ENCODE results near the gene CUX1.

CUX1 gene

DNA sequence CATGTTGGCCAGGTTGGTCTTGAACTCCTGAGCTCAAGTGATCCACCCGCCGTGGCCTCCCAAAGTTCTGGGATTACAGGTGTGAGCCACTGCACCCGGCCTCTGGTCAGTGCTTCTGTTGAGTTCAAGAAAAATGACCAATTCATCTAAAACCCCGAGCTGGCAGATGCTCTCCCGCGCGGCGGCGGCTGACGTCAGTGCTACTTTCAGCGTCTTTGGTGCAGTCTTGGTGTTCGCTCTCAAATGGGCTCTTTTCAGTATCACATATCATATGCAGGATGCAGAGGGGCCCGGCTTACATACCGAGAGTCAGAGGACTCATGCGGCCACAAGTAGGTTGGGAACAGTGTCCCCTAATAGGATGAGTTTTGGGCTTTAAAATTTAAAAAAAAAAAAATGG is 125.9 kb downstream of the CUX1 start:
- H3K4me3 ChIP-seq (ENCODE audit: low read depth, low read length): no peak overlapping the region
- TF ChIP-seq, protein P1, sequence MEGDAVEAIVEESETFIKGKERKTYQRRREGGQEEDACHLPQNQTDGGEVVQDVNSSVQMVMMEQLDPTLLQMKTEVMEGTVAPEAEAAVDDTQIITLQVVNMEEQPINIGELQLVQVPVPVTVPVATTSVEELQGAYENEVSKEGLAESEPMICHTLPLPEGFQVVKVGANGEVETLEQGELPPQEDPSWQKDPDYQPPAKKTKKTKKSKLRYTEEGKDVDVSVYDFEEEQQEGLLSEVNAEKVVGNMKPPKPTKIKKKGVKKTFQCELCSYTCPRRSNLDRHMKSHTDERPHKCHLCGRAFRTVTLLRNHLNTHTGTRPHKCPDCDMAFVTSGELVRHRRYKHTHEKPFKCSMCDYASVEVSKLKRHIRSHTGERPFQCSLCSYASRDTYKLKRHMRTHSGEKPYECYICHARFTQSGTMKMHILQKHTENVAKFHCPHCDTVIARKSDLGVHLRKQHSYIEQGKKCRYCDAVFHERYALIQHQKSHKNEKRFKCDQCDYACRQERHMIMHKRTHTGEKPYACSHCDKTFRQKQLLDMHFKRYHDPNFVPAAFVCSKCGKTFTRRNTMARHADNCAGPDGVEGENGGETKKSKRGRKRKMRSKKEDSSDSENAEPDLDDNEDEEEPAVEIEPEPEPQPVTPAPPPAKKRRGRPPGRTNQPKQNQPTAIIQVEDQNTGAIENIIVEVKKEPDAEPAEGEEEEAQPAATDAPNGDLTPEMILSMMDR (IDR thresholded peaks at IDR 0.05; ENCODE audit: borderline replicate concordance, insufficient read depth, low read depth, low read length): no peak

DNA sequence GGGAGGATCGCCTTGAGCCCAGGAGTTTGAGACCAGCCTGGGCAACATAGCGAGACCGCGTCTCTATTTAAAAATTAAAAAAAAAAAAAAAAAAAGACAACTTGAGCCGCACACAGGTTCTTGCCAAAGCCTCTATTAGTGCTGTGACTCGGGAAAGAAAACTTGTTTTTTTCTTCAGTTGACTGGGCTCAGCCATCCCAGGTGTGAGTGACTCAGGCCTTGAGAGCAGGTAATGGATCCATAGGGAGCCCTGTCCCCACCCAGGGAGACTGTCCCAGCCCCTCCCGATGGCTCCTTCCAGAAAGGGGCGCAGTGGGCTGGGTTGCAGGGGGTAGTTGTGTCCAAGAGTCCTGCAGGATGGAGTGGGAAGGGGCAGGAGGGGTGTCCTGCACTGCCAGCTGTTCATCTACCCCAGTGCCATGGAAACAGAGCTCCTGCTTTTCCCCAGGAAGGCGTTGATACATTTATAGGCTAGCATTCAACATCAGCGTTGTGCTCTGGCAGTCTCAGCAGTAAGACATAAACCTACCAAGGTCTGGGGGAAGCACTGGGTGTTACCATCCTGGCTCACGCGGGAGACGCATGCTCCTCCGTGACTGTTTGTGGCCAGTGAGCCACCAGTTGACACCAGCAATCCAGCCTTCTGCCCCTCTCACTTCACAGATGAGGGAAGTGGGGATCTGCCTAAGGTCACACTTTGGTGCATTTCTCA is 126.6 kb downstream of the CUX1 start:
- TF ChIP-seq, protein P1 (IDR thresholded peaks at IDR 0.05; ENCODE audit: borderline replicate concordance, insufficient read depth, low read depth, low read length): no peak
- H3K4me3 ChIP-seq (ENCODE audit: low read depth, low read length): no peak overlapping the region

DNA sequence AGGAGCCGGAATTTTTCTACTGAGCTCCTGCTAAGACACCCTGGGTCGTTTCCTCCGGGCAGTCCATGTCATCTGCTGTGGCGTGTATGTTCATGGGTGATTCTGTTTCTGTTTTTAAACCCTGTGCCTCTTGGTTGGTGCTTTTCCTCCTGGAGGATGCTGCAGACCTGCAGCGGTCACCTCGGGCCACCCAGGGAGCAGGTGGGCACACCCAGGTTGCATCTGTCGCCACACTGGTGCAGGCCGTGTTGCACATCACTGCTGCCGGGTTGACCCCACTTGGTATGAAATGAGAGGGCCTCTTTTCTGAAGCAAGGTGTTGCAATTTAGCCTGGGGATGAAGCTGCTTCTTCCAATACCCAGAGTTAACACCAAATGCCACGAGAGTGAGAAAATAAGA is 127.2 kb downstream of the CUX1 start:
- TF ChIP-seq, protein P1 (IDR thresholded peaks at IDR 0.05; ENCODE audit: borderline replicate concordance, insufficient read depth, low read depth, low read length): no peak
- no peak overlapping the region for H3K4me3 ChIP-seq (ENCODE audit: low read depth, low read length)

DNA sequence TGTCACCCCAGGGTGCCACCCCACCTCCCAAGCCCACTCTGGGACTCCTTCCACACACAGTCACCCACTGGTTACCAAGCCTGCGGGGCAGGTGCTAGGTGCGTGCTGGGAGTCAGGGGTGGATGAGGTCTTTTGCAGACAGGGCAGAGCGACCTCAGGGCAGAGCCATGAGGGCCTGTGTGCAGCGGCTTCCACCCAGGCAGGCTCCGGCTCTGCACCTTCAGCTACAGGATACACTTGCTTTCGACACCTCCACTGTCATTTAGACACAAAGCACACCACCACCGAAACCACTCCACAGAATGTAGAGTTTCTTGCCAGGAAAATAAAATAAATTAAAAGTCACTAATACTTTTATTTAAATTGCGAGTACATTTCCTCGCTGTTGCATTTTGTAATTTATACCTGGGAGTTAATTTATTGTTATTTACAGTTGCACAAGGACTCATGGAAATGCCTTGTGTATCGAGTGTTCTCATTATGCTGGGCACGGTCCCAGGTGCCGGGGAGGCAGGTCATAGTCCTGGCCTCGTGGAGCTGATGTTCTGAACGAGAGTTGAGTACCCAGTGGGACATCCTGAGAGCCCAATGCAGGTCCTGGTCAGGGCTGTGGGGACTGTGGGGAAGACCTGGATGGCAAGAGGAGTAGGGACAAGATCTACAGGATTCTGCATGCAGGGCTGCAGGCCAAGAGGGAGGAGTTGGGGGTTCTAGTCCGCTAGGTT is 127.8 kb downstream of the CUX1 start:
- H3K4me3 ChIP-seq (ENCODE audit: low read depth, low read length): no peak overlapping the region
- TF ChIP-seq, protein P1 (IDR thresholded peaks at IDR 0.05; ENCODE audit: borderline replicate concordance, insufficient read depth, low read depth, low read length): no peak

DNA sequence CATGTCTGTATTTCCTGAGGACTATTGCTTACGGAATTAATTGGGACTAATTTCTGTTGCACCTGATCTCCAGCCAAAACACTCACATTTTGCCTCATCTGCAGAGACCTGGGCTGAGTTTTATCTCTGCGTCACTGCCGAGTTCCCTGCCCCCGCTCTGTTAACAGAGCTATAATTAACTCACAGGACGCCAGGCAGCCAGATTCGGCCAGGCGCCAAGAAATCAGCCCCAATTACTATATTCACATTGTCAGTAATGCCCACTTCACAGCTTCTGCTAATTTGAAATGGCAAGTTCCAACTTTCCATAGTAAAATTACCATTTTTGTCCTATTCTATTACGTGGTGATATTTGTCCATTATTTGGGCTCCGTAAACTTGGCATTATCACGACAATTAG is 130.5 kb downstream of the CUX1 start:
- TF ChIP-seq, protein P1 (IDR thresholded peaks at IDR 0.05; ENCODE audit: borderline replicate concordance, insufficient read depth, low read depth, low read length): no peak
- no peak overlapping the region for H3K4me3 ChIP-seq (ENCODE audit: low read depth, low read length)

DNA sequence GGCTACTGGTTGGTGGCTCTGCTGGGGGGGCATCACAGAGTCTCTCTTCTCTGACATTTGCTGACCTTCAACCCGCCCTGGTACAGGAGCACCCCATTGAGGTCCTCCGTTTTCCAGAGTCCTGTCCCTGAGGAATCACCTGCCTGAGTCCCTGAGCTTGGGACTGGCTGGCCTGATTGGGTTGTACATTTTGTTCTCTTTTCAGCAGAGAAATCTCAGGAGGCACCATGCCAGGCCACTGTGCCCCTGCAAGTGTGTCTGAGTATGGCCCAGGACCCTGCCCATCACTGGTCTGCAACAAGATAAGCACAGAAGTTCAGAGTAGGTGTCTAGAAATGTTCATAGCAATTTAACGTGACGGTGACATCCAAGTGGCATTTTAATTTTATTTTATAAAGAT is 131.2 kb downstream of the CUX1 start:
- TF ChIP-seq, protein P1 (IDR thresholded peaks at IDR 0.05; ENCODE audit: borderline replicate concordance, insufficient read depth, low read depth, low read length): no peak
- H3K4me3 ChIP-seq (ENCODE audit: low read depth, low read length): no peak overlapping the region
